Occipital lobe (tissue), 2 donors: ENCODE data around the gene TMEM240. TPM values are rescaled to one million over a fixed set of nuclear protein-coding genes. Genes with fewer than 3 reads are reported as not detected.
A peak's percentile ranks its signal among the peaks of the same experiment; 100 is the strongest.

Experiments used
- DNase-seq: peaks from one replicate; lab custom pipeline; 2025; lab: John Stamatoyannopoulos, UW
- total RNA-seq: library from RNA; depleted of rRNA; stranded (reverse); fragments of >200 nt; gene quantifications from one replicate; pipeline ENCODE4 v1.2.3, GENCODE V29; 2014

TMEM240 gene
- total RNA-seq = 18.1 TPM

DNA sequence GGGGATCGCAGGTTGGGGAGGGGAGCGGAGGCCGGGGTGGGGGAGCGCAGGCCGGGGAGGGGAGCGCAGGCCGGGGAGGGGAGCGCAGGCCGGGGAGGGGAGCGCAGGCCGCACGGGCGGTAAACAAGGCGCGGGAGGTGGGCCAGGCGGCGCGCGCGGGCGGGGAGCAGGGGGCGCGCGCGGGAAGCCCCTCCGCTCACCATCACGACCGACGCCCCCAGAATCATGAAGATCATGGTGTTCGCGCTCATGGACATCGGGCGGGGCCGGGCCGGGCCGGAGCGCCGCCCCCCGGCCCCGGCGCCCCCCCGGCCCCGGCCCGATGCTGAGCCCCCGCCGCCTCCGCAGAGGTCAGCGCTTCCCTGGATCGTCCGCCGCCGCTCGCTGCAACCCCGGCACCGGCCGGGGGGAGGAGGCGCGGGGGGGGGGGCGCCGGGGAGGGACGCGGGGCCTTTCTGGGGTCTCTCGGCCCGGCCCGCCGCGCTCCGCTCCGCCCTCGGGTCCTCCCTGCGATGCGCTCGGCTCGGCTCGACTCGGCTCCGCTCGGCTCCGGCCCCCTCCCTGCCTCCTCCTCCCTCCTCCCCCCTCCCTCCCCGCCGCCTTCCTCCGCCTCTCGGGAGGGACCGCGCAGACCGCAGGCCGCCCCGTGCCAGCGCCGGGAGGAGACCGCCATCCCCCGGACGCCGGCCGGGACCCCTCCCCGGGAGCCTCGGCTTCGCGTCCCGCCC, at the start of gene TMEM240:
Gene TMEM240, minus strand, starts transcription at position 535 of the 728 bp plus-strand sequence. Its CDS starts 278 bp downstream, at position 257.
- peak; percentile 68 for DNase-seq

DNA sequence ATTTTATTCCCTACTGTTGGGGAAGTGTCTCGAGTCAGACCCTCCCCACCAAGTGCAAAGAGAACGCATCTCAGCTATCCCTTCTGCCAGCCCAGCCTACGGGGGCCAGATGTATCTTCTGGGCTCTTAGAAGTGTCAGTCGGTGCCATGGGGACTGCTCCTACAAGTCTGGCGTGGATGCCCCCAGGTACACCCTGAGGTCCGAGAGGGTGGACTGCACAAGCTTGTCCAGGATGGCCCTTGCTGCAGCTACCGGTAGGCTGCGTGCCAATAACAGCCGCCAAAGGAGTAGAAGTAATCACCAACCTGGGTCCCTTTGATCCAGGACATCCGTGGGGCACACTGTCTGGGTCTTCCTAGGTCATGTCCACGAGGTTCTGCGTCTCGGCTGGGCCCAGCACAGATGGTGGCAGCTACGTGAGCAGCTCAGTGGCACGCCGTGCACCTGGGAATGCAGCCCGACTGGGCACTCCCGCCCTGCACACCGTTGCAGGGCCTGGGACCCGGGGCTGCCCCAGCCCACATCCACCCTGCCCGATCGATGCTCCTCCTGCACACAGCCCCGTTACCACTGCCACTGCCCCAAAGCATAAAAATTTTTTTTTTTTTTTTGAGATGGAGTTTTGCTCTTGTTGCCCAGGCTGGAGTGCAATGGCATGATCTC, 43.1 kb upstream of the TMEM240 start:
- no peak for DNase-seq

DNA sequence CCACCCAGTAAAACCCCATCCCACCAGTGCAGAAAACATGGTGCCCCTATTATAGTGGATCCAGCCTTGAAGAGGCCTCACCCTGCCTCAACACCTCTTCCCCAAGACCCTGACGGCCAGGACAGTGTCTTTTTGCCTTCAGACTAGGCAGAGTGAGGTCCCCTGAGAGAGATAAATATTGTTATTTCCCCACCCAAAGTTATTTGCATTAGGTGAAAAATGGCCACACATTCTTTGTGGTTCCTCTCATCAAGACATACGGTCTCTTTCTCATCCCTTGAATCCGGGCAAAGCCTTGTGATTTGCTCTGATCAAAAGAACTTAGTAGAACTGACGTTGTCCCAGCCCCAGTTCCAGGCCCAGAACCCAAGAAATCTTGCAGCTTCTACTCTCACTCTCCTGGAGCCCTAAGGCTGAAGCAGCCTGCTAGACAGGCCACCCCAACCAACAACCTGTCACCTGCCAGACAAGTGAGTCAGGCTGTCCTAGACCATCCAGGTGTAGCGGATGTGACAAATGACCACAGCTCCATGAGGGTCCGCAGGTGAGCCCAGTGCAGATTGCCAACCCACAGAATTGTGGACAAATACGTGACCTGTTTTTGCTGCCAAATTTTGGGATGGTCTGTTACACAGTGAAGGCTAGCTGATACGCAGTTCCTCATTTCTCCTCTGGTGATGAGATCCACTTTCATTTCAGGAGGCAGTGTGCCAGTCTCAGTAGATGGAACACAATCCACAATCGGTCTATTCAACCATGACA, 42.3 kb upstream of the TMEM240 start:
- DNase-seq = no peak

DNA sequence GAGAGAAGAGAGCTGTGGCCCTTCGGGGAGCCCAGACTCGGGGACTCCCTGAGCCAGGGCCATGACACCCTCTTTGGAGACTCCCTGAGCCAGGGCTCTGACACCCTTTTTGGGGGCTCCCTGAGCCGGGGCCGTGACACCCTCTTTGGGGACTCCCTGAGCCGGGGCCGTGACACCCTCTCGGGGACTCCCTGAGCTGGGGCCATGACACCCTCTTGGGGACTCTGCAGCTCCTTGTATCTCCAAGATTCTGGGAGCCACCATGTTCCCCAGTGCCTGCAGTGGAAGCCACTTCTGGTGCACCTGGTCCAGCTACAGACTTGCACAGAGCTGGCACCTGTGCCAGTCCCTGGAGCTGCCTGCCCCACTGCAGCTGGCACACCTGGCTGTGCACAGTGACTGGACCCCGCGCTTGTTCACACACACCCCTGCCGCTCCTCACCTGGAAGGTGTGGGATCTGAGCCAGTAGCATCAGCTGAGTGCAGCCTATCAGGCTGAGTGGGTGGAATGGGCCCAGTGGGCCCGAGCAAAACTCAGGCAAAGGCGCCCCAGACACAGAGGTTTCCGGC, 38.0 kb upstream of the TMEM240 start:
- no peak for DNase-seq

DNA sequence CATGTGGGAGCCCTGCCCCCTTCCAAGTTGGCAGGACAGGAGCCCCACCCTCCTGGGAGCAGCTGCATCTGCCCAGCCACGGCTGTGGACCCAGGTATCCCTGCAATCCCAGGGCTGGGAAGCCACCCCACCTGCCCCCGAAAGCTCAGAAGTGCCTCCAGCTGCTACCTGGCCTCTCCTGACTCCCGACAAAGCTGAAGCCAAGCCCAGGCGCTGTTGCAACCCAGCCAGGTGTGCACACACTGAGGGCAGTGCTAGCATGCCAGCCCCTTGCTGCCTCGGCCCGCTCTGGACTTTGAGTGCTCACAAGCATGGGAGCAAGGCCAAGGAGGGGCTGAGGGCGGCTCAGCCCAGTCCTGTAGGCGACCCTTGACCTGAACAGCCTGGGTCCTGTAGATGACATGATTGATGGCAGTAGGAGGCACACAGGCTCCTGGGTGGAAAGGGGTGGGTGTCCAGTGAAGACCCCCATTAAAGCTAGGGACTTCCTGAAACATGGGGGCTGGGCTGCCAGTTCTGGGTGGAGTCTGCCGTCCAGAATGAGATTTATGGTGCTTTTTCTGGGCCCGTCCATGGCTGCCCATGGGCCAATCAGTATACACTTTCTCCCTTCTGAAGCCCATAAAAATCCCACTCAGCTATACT, 37.1 kb upstream of the TMEM240 start:
- no peak for DNase-seq

DNA sequence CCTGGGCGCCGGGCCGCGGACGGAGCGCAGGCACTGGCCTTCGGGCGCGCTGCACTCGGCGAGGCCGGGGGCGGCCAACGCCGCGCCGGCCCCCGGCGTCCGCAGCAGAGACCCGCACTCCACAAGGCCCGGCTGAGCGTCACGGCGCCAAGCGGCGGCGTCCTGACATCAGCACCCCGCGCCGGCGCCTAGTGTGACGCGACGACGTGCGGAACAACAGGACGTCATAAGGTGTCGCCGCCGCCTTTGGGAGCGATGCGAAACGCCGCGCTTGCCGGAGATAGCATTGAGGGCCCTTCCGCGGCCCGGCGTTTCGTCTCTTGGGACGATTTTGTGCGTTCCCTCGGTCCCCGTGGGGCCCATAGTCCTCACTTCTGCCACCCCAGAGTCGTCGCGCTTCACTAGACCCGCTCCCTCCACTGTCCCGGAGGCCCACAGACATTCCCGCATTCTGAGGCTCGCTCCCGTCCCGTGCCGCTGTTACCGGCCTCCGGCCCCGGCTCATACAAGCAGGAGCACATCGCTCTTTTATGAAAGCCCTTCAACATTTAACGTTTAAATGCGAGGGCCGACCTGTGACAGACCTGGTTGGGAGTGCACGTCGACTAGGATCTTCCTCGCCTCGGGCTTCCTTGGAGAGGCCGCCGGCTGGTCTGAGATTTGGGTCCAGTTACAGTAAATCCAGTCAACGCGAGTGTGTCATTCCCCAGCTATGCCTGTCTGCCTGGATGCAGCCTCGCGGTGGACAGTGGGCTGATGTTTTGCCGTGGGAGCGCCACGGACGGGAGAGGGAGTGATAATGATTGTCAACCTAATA, 34.5 kb upstream of the TMEM240 start, which contains the start of gene SSU72:
Gene SSU72, minus strand, starts transcription at position 143 of the 817 bp plus-strand sequence. CDS start 306 bp downstream, outside the sequence.
- DNase-seq = peak; percentile 67

DNA sequence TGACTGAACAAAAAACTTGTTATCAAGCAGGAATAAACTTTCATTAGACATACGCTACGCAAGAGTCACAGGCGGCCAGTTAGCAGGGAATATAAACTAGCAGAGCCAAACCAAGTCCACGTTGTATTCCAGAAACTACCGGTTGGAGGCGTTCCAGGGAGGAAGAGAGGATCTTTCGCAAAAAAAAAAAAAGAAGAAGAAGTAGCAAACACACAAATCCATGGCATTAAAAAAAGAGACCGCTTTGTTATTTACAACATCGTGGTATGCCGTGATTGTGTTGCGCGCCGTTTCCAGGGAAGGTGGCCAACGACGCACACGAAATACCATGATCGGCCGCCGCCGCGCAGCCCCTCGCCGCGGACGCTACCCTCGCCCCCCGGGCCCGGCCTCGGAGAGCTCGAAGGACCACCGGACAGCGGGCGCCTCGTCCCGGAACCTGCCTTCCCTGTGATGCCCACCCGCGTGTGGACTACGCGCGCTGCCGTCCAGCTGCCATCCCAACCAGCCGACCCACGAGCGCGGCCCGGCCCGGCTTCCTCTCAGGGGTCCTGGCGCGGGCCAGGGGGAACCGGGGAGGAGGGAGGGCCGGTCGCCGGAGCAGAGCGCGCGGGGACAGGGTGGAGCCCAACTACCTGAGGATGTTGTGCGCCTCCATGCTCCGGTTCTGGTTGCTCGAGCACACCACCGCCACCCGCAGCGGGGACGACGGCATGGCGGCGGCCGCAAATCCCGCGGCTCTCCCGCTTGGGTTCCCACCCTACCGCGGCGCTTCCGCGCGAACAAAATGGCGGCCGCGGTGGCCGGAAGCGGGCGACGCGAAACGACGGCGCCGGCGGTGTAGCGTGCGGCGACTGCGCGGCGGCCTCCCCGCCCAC, 33.7 kb upstream of the TMEM240 start:
- no peak for DNase-seq

DNA sequence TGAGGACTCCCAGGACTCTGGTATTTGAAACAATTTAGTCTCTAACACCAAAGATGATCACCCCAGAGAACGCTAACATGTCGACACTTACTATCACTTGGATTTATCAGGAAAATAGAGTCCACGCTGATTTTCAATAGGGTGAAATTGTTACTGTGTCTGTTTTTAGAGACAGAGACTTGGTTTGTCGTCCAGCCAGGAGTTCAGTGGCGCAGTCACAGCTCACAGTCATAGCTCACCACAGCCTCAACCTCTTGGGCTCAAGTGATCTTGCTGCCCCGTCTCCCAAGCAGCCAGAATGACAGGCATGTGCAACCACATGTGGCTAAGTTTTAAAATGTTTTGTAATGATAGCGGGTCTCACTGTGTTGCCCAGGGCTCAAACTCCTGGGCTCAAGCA, 28.9 kb upstream of the TMEM240 start:
- DNase-seq = no peak

DNA sequence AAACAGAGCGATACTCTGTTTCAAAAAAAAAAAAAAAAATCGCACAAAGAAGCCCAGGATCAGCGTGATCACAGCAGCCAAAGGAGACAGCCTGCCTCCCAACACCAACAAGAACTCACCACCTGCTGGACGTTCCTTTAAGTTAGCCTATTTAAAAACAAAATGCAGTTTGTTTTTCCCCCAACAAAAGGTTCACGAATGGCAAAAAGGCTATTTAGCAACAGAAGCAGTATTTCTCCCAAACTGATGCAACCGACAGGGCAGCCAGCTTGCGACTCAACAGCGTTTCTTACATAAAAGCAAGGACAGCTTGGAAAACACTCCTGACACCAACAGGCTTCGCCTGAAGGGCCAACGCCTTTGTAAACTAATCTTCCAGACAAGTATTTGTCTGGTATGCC, 27.5 kb upstream of the TMEM240 start:
- no peak for DNase-seq

DNA sequence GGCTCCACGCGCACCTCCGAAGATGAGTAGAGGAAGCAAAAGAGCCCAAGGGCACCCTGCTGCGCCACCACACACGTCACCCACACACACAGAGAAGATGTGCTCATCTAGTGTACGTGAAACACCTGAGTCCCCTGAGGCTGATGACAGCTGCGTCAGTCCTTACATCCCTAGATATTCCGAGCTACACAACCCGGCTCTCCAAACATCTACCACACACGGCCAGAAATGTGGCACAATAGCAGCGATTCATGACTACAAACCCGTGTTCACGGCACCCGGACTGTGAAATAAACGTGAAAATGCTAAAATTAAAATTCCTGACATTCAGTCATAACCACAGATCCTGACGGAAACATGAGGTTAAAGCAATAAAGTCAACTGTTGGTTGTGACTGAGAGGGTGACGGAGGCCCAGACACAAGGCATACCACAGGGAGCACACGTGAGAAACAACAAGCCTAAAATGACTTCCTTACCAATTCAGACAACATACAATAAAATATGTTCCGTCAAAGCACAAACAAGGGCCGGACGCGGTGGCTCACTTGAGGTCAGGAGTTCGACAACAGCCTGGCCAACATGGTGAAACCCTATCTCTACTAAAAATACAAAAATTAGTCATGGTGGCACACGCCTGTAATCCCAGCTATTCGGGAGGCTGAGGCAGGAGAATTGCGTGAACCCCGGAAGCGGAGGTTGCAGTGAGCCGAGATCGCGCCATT, 26.9 kb upstream of the TMEM240 start:
- no peak for DNase-seq

DNA sequence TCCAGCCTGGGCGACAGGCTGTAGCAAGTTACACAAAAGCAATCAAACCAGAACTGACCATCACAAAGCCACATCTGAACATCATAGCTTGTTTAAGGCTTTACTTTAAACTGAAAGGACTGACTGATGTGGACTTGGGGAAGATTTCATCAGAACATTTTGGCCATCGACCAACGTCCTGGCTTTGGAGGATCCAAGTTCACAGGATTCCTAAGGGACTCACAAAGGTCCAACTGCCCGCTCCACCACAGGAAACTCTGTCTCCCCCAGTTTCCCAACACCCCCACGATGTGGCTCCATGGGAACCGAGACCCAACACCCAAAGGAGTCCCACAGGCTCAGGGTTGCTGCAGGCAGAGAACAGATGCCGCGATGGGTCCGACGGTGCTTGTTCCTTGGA, 24.9 kb upstream of the TMEM240 start:
- DNase-seq = no peak

DNA sequence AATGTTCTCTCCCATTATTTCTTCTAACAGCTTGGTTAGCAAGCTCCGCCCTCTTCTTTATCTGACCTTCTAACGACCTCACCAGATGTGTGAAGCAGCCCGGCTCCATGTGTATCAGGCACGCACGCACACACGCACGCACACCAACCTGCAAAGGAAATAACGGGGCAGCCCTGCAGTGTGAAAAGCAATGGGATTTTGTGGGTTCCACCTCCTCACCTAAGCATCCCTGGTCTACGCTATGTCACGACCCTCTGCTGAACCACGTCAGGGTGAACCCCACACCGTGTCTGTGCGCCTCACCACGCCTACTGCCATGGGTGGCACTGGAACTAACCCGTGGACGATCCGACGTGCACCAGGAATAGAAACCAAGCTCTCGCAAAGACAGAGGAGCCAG, 23.8 kb upstream of the TMEM240 start:
- DNase-seq = no peak

DNA sequence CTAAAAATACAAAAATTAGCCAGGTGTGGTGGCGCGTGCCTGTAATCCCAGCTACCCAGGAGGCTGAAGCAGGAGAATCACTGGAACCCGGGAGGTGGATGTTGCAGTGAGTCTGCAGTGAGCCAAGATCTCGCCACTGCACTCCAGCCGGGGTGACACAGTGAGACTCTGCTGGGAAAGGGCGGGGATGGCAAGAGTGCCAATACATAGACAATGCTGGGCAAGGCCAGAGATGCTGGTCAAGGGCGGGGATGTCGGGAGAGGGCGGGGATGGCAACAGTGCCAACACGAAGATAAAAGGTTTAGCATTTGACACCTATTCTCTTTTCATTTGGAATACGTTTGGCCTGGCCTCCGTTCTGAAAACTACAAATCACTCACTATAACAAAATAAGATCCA, 23.3 kb upstream of the TMEM240 start:
- no peak for DNase-seq

DNA sequence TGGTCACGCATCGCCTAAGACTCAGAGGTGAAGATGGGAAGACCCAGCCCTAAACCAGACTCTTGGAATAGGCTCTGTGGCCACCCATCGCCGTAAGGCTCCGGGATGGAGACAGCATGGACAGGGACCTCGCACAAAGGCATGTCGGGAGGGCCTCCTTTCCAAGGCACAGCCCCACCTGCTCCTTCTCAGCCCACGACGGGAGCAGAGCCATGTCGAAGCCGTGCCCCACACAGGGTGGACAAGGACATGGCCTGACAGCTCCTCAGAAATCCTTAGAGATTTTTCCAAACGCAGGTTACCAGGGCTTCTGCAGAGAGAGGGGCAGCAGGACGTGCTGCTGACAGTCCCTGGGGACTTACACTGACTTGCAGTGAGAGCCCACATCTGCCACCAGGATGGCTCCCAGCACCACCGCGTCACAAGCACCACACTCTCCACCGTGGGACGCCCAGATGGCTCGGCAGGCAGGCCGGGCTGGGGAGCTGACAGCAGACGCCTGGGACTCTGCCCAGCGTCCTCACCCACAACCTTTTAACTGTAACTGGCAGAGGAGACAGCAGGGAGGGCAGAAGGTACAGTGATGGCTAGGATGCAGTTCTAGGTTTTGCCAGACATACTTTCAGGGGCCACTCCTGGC, 22.3 kb upstream of the TMEM240 start:
- no peak for DNase-seq

DNA sequence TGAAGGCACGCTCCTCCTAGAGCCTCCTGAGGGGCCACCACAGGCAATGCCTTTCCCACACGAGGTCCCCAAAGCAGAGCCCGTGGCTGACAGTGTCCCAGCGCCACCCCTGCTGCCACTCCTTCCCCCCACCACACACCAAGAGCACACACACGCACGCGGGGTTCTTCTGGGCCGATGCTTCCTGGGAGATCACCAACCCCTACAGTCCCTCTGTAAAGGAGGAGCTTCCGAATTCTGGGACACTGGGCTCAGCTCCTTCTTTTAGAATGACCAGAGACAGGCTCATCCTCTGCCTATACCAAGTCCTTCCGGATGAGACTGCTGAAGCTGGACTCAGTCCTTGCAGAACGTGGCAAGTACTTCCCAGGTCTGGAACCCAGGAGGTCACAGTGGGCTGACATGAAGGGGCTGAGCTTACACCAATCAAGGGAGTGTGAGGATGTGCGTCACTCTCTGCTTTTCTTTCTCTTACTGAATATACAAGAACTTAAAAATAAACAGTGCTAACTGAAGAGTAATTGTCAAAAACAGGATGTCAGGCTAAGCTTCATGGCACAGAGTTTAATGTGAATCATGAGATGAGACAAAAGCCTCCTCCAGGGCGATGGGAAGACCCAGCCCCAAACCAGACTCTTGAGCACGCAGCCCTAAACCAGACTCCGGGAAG, 21.5 kb upstream of the TMEM240 start:
- no peak for DNase-seq

DNA sequence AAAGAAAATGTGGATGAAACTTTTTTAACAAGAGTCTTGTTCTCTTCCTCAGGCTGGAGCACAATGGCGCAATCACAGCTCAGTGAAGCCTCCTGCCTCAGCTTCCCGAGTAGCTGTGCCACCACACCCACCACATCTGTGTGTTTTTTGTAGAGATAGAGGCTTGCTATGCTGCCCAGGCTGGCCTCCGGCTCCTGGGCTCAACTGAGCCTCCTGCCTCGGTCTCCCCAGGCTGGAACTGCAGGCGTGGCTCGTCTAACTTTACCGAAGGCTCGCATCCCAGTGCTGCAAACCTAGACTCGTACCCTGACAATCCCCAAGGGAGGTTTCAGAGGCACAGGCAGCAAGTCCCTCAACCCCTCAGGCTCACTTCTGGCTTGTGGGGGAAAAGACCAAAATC, 19.8 kb upstream of the TMEM240 start:
- DNase-seq = no peak

DNA sequence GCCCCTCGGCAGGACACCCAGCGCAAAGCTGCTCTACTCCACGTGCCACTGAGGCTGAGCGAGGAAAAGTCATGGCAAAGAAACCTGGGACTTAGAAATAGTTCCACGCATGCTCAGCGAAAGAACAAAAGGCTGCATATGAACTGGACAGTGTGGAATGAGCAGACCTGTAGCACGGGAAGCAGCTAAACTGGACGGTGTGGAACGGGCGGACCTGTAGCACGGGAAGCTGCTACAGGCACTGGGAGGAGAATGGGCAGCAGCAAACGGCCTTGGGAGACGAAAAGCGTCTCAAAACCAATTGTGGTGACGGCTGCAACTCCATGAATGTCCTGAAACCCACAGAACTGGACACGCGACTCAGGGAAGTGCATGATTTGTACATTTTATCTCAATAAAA, 18.6 kb upstream of the TMEM240 start:
- no peak for DNase-seq

DNA sequence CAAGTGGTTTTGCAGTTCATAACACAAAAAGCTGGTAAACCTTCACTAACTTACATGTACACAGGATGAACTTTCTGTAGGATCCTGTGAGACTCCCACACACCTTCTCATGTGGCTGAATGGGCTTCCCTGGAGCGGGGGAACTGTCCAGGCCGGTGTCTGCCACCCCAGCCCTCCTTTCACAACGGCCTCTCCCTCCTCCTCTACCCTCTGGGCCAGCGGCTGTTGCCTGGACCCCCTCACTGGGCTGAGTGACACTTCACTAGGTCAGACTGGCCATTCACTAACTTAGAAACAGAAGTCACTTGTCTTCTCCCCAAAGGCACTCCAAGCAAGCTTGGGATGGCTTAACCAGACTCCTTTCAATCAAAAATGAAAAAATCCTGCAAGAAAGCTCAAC, 18.2 kb upstream of the TMEM240 start:
- no peak for DNase-seq
